ENCODE data around the gene NFYC.

GRCh38 chr1:40808909-40809308, 117.4 kb downstream of the NFYC start:
- TF ChIP-seq CTCF (IDR thresholded peaks at IDR 0.05; ENCODE audit: control extremely low read depth in 1 of 3, insufficient read depth in 1 of 3, low read depth in 1 of 3, low read length in 3 of 3): no peak
- no peak for TF ChIP-seq KDM1A (IDR thresholded peaks at IDR 0.05; ENCODE audit: borderline replicate concordance, low read length)
- no peak for TF ChIP-seq EP300 (IDR thresholded peaks at IDR 0.05; ENCODE audit: borderline replicate concordance in 1 of 2, low read depth in 2 of 2, low read length in 2 of 2)
- no peak for TF ChIP-seq ATF3 (IDR thresholded peaks at IDR 0.05; ENCODE audit: insufficient read depth, low read depth, low read length)
- no peak for TF ChIP-seq SIN3A (conservative IDR thresholded peaks at IDR 0.05 in 1 of 2, IDR thresholded peaks at IDR 0.05 in 1 of 2; ENCODE audit: low read depth in 1 of 2, low read length in 2 of 2)
- TF ChIP-seq HDAC6 (IDR thresholded peaks at IDR 0.05; ENCODE audit: low read depth, low read length): no peak
- TF ChIP-seq SIX5 (IDR thresholded peaks at IDR 0.05; ENCODE audit: low read depth, low read length): no peak
- TF ChIP-seq POLR2AphosphoS5 (IDR thresholded peaks at IDR 0.05; ENCODE audit: low read depth, low read length): no peak
- TF ChIP-seq NANOG (IDR thresholded peaks at IDR 0.05; ENCODE audit: insufficient read depth, low read depth, low read length, poor library complexity, severe bottlenecking): no peak
- TF ChIP-seq KDM4A (IDR thresholded peaks at IDR 0.05; ENCODE audit: low read depth, low read length, severe bottlenecking): no peak
- no peak for TF ChIP-seq RAD21 (IDR thresholded peaks at IDR 0.05 in 1 of 2, conservative IDR thresholded peaks at IDR 0.05 in 1 of 2; ENCODE audit: low read depth in 2 of 2, low read length in 2 of 2)
